ENCODE results near the gene EBF4. TPM values are rescaled to one million over a fixed set of nuclear protein-coding genes. Genes with fewer than 3 reads are reported as not detected.

The EBF4 gene
- total and polyA plus RNA-seq, 10 of the 15 experiments (the other 5 are each of a cell fraction or from before 2014, with no cell fraction given), result 0.13 TPM; not detected in 9

DNA sequence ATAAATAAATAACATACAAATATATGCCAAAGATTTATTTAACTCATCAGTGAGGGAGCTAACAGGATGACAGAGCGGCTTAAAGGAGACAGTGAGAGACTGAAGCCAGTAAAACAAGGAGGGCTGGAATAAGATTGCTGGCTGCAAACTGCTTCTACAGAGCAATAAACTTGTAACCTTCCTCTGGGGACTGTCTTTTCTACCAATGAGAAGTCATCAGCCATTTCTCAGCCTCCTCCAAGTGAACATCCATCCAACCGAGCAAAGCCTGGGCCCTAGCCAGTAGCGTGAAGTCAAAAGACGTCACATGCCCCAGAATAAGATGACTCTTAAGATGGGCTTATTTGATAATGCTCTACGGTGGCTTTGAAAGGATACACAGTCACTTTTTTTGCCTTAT is 65.4 kb downstream of the EBF4 start (continued):
- TF ChIP-seq FOS (IDR thresholded peaks at IDR 0.05; ENCODE audit: borderline replicate concordance, extremely low read depth, insufficient read length), result no peak

DNA sequence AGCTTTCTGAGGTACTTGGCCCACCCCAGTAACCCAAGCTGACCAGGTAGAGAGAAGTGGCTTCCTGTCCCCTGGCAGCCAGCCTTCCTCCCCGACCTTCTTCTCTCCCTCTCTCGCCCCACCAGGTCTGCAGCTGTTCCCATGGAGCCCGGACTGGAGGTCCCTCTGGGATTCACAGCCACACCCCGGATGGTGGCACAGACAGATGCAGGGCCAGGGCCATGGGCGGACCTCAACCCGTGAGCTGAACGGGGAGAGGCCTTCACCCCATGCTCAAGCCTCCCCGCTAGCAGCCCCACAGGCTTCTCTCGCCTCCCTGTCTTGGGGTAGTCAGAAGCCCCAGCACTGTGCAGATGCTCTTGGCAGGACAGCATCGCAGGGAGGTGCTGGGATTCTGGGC is 66.6 kb downstream of the EBF4 start:
- ATAC-seq (no peak), DNase-seq (ENCODE audit: low read depth, low spot score) (no peak), FAIRE-seq (no peak)
- Histone ChIP-seq H3K4me1 (ENCODE audit: control insufficient read depth, insufficient read depth, low read length) (no peaks in the 10 kb centered on the region), H4K20me1 (ENCODE audit: control insufficient read depth, insufficient read depth) (no peaks in the 10 kb centered on the region), H3K27ac (ENCODE audit: control insufficient read depth, insufficient read depth) (no peak overlapping the region), H3K27me3 (replicated peaks in 1 of 2; ENCODE audit: control insufficient read depth in 2 of 2, insufficient read depth in 2 of 2, low read length in 1 of 2) (peaks cover 2 to 3% of the 10 kb centered on the region in 2 experiments; a peak in 2 of 4 replicates), H3K9ac (ENCODE audit: control insufficient read depth, insufficient read depth, low read length) (no peak overlapping the region), H3K4me3 (no peak overlapping the region), H2AFZ (ENCODE audit: control insufficient read depth, low read depth, low read length) (no peak overlapping the region), H3K4me2 (ENCODE audit: control insufficient read depth, insufficient read depth) (no peak overlapping the region), H3K79me2 (ENCODE audit: control insufficient read depth, insufficient read depth, low read length) (no peaks in the 10 kb centered on the region), H3K9me3 (replicated peaks; ENCODE audit: control insufficient read depth, insufficient read depth, low read length) (no peaks in the 10 kb centered on the region), H3K36me3 (ENCODE audit: control insufficient read depth in 2 of 2, insufficient read depth in 2 of 2, low read length in 1 of 2) (no peaks in the 10 kb centered on the region)
- intact Hi-C loops (cut with micrococcal nuclease; ENCODE audit: unreplicated experiment), result no loop called here
- POLR2A ChIA-PET, result no interaction called here
- in situ Hi-C loops (cut with MboI), result no loop called here
- TF ChIP-seq HDAC2 (IDR thresholded peaks at IDR 0.05) (no peak), IKZF2 (IDR thresholded peaks at IDR 0.05) (no peak), FOXM1 (IDR thresholded peaks at IDR 0.05; ENCODE audit: low read depth, low read length) (no peak), ZBED1 (IDR thresholded peaks at IDR 0.05; ENCODE audit: borderline replicate concordance) (no peak), TCF12 (IDR thresholded peaks at IDR 0.05; ENCODE audit: low read depth, low read length) (no peak), TCF7 (IDR thresholded peaks at IDR 0.05; ENCODE audit: borderline replicate concordance) (no peak), RBBP5 (conservative IDR thresholded peaks at IDR 0.05) (no peak), SP1 (IDR thresholded peaks at IDR 0.05; ENCODE audit: low read depth, low read length) (no peak), ZNF384 (IDR thresholded peaks at IDR 0.05; ENCODE audit: borderline replicate concordance, low read depth, low read length) (no peak), NBN (IDR thresholded peaks at IDR 0.05) (no peak), ZNF274 (IDR thresholded peaks at IDR 0.05; ENCODE audit: insufficient read depth, insufficient read length) (no peak)
- TF ChIP-seq, protein P1, sequence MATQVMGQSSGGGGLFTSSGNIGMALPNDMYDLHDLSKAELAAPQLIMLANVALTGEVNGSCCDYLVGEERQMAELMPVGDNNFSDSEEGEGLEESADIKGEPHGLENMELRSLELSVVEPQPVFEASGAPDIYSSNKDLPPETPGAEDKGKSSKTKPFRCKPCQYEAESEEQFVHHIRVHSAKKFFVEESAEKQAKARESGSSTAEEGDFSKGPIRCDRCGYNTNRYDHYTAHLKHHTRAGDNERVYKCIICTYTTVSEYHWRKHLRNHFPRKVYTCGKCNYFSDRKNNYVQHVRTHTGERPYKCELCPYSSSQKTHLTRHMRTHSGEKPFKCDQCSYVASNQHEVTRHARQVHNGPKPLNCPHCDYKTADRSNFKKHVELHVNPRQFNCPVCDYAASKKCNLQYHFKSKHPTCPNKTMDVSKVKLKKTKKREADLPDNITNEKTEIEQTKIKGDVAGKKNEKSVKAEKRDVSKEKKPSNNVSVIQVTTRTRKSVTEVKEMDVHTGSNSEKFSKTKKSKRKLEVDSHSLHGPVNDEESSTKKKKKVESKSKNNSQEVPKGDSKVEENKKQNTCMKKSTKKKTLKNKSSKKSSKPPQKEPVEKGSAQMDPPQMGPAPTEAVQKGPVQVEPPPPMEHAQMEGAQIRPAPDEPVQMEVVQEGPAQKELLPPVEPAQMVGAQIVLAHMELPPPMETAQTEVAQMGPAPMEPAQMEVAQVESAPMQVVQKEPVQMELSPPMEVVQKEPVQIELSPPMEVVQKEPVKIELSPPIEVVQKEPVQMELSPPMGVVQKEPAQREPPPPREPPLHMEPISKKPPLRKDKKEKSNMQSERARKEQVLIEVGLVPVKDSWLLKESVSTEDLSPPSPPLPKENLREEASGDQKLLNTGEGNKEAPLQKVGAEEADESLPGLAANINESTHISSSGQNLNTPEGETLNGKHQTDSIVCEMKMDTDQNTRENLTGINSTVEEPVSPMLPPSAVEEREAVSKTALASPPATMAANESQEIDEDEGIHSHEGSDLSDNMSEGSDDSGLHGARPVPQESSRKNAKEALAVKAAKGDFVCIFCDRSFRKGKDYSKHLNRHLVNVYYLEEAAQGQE (IDR thresholded peaks at IDR 0.05; ENCODE audit: low read depth, low read length), result no peak
- TF ChIP-seq, protein P2, sequence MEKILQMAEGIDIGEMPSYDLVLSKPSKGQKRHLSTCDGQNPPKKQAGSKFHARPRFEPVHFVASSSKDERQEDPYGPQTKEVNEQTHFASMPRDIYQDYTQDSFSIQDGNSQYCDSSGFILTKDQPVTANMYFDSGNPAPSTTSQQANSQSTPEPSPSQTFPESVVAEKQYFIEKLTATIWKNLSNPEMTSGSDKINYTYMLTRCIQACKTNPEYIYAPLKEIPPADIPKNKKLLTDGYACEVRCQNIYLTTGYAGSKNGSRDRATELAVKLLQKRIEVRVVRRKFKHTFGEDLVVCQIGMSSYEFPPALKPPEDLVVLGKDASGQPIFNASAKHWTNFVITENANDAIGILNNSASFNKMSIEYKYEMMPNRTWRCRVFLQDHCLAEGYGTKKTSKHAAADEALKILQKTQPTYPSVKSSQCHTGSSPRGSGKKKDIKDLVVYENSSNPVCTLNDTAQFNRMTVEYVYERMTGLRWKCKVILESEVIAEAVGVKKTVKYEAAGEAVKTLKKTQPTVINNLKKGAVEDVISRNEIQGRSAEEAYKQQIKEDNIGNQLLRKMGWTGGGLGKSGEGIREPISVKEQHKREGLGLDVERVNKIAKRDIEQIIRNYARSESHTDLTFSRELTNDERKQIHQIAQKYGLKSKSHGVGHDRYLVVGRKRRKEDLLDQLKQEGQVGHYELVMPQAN (conservative IDR thresholded peaks at IDR 0.05), result no peak
- TF ChIP-seq, protein P3, sequence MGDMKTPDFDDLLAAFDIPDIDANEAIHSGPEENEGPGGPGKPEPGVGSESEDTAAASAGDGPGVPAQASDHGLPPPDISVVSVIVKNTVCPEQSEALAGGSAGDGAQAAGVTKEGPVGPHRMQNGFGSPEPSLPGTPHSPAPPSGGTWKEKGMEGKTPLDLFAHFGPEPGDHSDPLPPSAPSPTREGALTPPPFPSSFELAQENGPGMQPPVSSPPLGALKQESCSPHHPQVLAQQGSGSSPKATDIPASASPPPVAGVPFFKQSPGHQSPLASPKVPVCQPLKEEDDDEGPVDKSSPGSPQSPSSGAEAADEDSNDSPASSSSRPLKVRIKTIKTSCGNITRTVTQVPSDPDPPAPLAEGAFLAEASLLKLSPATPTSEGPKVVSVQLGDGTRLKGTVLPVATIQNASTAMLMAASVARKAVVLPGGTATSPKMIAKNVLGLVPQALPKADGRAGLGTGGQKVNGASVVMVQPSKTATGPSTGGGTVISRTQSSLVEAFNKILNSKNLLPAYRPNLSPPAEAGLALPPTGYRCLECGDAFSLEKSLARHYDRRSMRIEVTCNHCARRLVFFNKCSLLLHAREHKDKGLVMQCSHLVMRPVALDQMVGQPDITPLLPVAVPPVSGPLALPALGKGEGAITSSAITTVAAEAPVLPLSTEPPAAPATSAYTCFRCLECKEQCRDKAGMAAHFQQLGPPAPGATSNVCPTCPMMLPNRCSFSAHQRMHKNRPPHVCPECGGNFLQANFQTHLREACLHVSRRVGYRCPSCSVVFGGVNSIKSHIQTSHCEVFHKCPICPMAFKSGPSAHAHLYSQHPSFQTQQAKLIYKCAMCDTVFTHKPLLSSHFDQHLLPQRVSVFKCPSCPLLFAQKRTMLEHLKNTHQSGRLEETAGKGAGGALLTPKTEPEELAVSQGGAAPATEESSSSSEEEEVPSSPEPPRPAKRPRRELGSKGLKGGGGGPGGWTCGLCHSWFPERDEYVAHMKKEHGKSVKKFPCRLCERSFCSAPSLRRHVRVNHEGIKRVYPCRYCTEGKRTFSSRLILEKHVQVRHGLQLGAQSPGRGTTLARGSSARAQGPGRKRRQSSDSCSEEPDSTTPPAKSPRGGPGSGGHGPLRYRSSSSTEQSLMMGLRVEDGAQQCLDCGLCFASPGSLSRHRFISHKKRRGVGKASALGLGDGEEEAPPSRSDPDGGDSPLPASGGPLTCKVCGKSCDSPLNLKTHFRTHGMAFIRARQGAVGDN (IDR thresholded peaks at IDR 0.05), result no peak
- SMC1A ChIA-PET (ENCODE audit: uncharacterized antibody, unreplicated experiment), result no interaction called here
- RAD21 ChIA-PET (ENCODE audit: unreplicated experiment), result no interaction called here
- no TSS peak for BruUV-seq (replicated peaks)
- CTCF ChIA-PET, result interaction anchor here (0.9 kb wide), 1 partner anchor 18 kb away, joined by 3 read pairs; no protein-coding TSS in a partner anchor
- WGBS (ENCODE audit: insufficient coverage, insufficient replicate concordance, low lambda C conversion rate, missing lambda C conversion rate), result 43% methylated on average over 9 of the region's 10 CpGs

Measured in GM12878 (cell line).